ENCODE results near the gene BAZ2B. TPM values are rescaled to one million over a fixed set of nuclear protein-coding genes. Genes with fewer than 3 reads are reported as not detected.

The BAZ2B gene
- total RNA-seq, 6 experiments from 2014 or later, result 18.0 to 32.8 (median 24.2) TPM

DNA sequence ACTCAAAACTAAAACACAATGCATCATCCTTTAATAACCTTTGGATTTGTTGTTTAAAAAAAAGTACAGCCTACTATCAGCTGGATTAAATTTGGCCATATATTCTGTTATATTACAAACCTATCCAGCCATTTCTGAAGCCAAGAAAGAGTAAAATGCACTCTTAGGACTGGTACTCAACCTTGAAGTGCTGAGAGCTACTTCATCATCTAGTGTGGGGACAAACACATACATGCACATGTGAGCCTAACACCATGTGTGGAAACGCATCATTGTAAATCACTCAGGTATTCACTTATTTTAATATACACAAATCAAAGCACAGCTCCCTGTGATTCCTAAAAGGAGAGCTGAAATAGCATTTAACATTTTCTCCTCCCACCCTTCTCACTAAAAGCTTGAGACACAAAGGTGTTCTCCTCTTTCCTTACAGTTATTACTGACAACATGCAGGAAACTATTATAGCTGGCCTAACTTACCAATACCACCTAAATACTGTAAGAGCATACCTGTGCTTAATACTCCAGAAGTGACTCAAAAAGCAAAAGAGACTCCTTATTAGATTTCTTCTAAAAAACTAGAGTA lies 7.5 kb downstream of the BAZ2B start:
- ATAC-seq, result no peak
- Histone ChIP-seq H3K27ac (no peak overlapping the region), H3K36me3 (no peaks in the 10 kb centered on the region), H3K4me1 (peaks cover 0 to 31% (median 5%) of the 10 kb centered on the region in 4 donors), H3K9me3 (no peaks in the 10 kb centered on the region), H3K27me3 (no peaks in the 10 kb centered on the region), H3K4me3 (no peak overlapping the region)
- TF ChIP-seq, protein P1, sequence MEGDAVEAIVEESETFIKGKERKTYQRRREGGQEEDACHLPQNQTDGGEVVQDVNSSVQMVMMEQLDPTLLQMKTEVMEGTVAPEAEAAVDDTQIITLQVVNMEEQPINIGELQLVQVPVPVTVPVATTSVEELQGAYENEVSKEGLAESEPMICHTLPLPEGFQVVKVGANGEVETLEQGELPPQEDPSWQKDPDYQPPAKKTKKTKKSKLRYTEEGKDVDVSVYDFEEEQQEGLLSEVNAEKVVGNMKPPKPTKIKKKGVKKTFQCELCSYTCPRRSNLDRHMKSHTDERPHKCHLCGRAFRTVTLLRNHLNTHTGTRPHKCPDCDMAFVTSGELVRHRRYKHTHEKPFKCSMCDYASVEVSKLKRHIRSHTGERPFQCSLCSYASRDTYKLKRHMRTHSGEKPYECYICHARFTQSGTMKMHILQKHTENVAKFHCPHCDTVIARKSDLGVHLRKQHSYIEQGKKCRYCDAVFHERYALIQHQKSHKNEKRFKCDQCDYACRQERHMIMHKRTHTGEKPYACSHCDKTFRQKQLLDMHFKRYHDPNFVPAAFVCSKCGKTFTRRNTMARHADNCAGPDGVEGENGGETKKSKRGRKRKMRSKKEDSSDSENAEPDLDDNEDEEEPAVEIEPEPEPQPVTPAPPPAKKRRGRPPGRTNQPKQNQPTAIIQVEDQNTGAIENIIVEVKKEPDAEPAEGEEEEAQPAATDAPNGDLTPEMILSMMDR (IDR thresholded peaks at IDR 0.05), result no peak
- TF ChIP-seq POLR2A (IDR thresholded peaks at IDR 0.05), result no peak
- intact Hi-C loops (cut with DNase I), result no loop called here
- DNase-seq, result no peak
- WGBS (ENCODE audit: insufficient coverage, low coverage, low lambda C conversion rate, missing lambda C conversion rate), result 86% methylated on average over 1 of the region's 1 CpG

DNA sequence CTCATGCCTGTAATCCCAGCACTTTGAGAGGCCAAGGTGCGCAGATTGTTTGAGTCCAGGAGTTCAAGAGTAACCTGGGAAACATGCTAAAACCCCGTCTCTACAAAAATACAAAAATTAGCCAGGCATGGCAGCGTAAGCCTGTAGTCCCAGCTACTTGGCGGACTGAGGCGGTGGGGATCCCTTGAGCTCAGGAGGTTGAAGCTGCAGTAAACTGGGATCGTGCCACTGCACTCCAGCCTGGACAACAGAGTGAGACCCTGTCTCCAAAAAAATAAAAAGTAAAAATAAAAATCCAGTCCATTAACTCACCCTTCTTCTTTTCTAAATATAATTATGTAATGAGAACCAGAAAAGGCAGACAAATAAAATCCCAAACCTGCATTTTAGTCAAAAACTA lies 8.2 kb downstream of the BAZ2B start:
- no peaks in the 10 kb centered on the region for H3K36me3 ChIP-seq
- DNase-seq (no peak), ATAC-seq (no peak)
- H3K27me3 ChIP-seq, result no peaks in the 10 kb centered on the region
- no peak overlapping the region for H3K27ac ChIP-seq
- H3K4me1 ChIP-seq, result peaks cover 0 to 29% (median 5%) of the 10 kb centered on the region in 4 donors
- TF ChIP-seq POLR2A (IDR thresholded peaks at IDR 0.05), result no peak
- TF ChIP-seq, protein P1 (IDR thresholded peaks at IDR 0.05), result no peak
- intact Hi-C loops (cut with DNase I), result no loop called here
- WGBS (ENCODE audit: insufficient coverage, low coverage, low lambda C conversion rate, missing lambda C conversion rate), result 92% methylated on average over 5 of the region's 6 CpGs
- H3K9me3 ChIP-seq, result no peaks in the 10 kb centered on the region
- H3K4me3 ChIP-seq, result no peak overlapping the region

DNA sequence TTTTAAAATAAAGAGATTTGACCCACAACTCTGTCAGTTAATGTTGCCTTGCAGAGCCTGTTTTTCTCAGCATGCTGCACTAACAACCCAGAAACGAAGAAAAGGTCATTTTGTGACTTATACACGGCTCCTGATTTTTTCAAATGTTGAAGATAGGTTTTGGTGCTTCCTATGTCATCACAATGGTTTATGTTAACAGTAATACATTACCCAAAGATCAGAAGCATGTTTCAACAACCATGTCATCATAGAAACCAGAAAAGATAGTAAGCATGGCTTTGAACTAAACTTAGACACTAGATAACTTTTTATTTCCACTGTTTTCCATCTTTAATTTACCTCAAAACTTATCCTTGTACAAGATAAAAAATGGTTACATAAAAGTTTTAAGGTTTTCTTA lies 10.1 kb downstream of the BAZ2B start:
- Histone ChIP-seq H3K36me3 (no peaks in the 10 kb centered on the region), H3K27me3 (no peaks in the 10 kb centered on the region), H3K27ac (peak overlapping the region; percentile 1 to 55 (median 11)), H3K4me3 (no peak overlapping the region), H3K9me3 (no peaks in the 10 kb centered on the region), H3K4me1 (peaks cover 0 to 22% (median 5%) of the 10 kb centered on the region in 4 donors)
- peak in 2 of 4 donors; percentile 6 to 7 for ATAC-seq
- 8% methylated on average over 2 of the region's 2 CpGs for WGBS (ENCODE audit: insufficient coverage, low coverage, low lambda C conversion rate, missing lambda C conversion rate)
- intact Hi-C loops (cut with DNase I), result no loop called here
- no peak for TF ChIP-seq POLR2A (IDR thresholded peaks at IDR 0.05)
- TF ChIP-seq, protein P1 (IDR thresholded peaks at IDR 0.05), result no peak
- no peak for DNase-seq

DNA sequence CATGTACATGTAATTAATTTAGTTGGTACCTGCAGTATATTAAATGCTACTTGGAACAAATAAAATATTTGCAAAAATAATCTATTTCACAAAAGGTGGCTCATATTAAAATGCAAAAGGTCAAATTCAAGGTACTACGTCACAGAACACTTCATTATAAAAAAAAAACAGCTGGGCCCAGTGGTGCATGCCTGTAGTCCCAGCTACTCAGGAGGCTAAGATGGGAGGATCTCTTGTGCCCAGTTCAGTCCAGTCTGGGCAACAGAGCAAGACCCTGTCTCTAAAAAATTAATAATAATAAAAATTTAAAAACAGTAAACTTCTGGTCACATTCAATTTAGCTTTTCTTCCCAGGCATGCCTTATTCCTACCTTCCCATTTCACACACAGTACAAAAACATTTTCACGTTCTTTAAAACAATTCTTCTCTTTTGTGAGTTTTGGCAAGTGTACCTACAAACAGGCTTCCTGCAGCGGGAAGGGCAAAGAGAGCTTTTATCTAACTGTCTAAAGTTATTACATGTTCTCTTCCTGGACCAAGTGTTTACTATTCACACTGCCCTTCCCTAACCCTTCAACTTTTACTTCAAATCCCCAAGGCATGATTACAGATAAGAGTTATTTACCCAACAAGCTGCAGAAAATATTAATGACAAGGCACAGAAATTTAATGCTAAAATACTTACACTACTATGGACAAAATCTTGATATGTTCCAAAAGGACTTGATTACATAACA lies 10.7 kb downstream of the BAZ2B start:
- ATAC-seq (peak; percentile 87 to 90 (median 90)), DNase-seq (no peak)
- intact Hi-C loops (cut with DNase I), result no loop called here
- no peak overlapping the region for H3K4me3 ChIP-seq
- H3K36me3 ChIP-seq, result no peaks in the 10 kb centered on the region
- H3K9me3 ChIP-seq, result no peaks in the 10 kb centered on the region
- H3K27me3 ChIP-seq, result no peaks in the 10 kb centered on the region
- H3K4me1 ChIP-seq, result peaks cover 0 to 16% (median 5%) of the 10 kb centered on the region in 4 donors
- TF ChIP-seq, protein P1 (IDR thresholded peaks at IDR 0.05), result no peak
- peak overlapping the region; percentile 1 to 55 (median 11) for H3K27ac ChIP-seq
- WGBS (ENCODE audit: insufficient coverage, low coverage, low lambda C conversion rate, missing lambda C conversion rate), result 14% methylated on average over 3 of the region's 3 CpGs

Data from right lobe of liver (tissue), 6 donors.